ENCODE measurements around the gene ACTMAP. TPM values are rescaled to one million over a fixed set of nuclear protein-coding genes. Genes with fewer than 3 reads are reported as not detected.

Gene ACTMAP
- total and polyA plus RNA-seq, 12 donors: 3.6 to 12.8 (median 8.4) TPM

DNA sequence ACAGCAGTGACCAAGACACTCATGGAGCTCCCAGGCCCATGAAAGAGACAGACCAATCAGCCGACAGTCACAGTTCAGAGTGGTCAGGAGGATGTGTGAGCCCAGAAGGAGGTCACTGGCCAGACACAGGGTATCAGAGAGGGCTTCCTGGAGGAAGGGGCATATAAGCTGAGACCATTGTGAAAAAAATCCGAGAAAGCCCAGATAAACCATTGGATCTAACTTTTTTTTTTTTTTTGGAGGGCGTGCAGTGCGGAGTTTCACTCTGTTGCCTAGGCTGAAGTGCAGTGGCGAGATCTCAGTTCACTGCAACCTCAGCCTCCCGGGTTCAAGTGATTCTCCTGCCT is 29.2 kb downstream of the ACTMAP start:
- peaks cover 0 to 43% (median 13%) of the 10 kb centered on the region in 9 donors for H3K36me3 ChIP-seq
- no peak for ATAC-seq
- intact Hi-C loops (cut with DNase I): no loop called here
- no peaks in the 10 kb centered on the region for H3K9me3 ChIP-seq
- peak overlapping the region in 8 of 10 donors; percentile 30 to 89 (median 80) for H3K4me3 ChIP-seq
- TF ChIP-seq, protein P1, sequence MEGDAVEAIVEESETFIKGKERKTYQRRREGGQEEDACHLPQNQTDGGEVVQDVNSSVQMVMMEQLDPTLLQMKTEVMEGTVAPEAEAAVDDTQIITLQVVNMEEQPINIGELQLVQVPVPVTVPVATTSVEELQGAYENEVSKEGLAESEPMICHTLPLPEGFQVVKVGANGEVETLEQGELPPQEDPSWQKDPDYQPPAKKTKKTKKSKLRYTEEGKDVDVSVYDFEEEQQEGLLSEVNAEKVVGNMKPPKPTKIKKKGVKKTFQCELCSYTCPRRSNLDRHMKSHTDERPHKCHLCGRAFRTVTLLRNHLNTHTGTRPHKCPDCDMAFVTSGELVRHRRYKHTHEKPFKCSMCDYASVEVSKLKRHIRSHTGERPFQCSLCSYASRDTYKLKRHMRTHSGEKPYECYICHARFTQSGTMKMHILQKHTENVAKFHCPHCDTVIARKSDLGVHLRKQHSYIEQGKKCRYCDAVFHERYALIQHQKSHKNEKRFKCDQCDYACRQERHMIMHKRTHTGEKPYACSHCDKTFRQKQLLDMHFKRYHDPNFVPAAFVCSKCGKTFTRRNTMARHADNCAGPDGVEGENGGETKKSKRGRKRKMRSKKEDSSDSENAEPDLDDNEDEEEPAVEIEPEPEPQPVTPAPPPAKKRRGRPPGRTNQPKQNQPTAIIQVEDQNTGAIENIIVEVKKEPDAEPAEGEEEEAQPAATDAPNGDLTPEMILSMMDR (IDR thresholded peaks at IDR 0.05): no peak
- DNase-seq: no peak
- no peaks in the 10 kb centered on the region for H3K27me3 ChIP-seq
- H3K27ac ChIP-seq: peak overlapping the region; percentile 59 to 98 (median 96)
- H3K4me1 ChIP-seq: peaks cover 16 to 65% (median 55%) of the 10 kb centered on the region in 9 donors
- WGBS, 2 donors: 83 to 88% methylated on average over 6 of the region's 6 CpGs

DNA sequence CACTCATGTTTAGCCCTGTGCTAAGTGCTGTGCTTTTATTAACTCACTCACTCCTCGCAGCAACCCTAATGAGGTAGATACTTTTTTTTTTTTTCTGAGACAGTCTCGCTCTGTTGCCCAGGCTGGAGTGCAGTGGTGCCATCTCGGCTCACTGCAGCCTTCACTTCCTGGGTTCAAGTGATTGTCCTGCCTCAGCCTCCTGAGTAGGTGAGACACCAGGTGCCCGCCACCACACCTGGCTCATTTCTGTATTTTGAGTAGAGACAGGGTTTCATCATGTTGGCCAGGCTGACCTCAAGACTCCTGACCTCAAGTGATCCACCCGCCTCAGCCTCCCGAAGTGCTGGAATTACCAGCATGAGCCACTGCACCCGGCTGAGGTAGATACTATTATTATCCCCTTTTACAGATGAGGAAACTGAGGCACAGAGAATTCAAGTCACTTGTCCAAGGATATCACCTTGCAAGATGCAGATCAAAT is 30.8 kb downstream of the ACTMAP start:
- Histone ChIP-seq H3K27ac (peak overlapping the region; percentile 87 to 98 (median 97)), H3K27me3 (no peaks in the 10 kb centered on the region), H3K9me3 (no peaks in the 10 kb centered on the region), H3K4me3 (peak overlapping the region; percentile 64 to 89 (median 78)), H3K36me3 (peaks cover 0 to 26% (median 10%) of the 10 kb centered on the region in 9 donors), H3K4me1 (peaks cover 16 to 79% (median 68%) of the 10 kb centered on the region in 9 donors)
- TF ChIP-seq, protein P1 (IDR thresholded peaks at IDR 0.05): no peak
- DNase-seq (no peak), ATAC-seq (no peak)
- intact Hi-C loops (cut with DNase I): loop anchor here in 5 of 10 donors (5.0 to 10.0 kb wide), 5 partner anchors 33 to 88 kb away; partner anchors contain the start of genes EGLN2 (in 2 of the 5), ACTMAP (in 1 of the 5) and SNRPA (in 1 of the 5)
- WGBS, 2 donors: 52% methylated on average over 7 of the region's 7 CpGs

DNA sequence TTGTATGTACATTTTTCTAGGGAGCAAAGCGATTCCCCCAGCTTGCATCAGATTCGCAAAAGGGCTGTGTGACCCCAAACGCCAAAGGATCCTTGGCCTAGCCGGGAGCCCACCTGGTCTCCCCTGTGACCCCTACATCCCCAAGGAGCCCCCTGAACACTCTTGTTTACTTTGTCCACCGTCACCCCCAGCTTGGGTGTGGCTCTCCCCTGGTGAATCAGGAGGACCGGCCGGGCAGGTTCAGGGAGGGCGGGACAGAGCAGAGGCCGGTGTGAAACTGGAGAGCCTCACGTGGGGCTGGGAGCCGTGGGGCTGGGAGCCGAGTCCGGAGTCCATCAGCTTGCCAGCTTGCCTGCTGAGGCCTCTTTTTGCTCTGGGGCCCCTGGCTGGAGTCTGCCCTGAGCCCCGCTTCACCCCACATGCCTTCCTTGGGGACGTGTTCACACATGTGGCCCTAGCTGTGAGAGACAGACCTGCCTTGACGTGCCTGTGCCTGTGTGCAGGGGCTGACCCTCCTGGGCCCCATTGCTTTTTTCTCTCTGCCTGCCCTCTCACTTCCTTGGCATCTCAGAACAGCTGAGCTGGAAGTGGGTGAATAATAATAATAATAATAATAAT is 31.4 kb downstream of the ACTMAP start:
- peaks cover 16 to 85% (median 73%) of the 10 kb centered on the region in 9 donors for H3K4me1 ChIP-seq
- intact Hi-C loops (cut with DNase I): loop anchor here in 5 of 10 donors (5.0 to 10.0 kb wide), 5 partner anchors 33 to 88 kb away; partner anchors contain the start of genes EGLN2 (in 2 of the 5), ACTMAP (in 1 of the 5) and SNRPA (in 1 of the 5)
- H3K27ac ChIP-seq: peak overlapping the region; percentile 87 to 98 (median 97)
- H3K36me3 ChIP-seq: peaks cover 0 to 21% (median 5%) of the 10 kb centered on the region in 9 donors
- H3K9me3 ChIP-seq: no peaks in the 10 kb centered on the region
- TF ChIP-seq, protein P1 (IDR thresholded peaks at IDR 0.05): no peak
- peak overlapping the region; percentile 64 to 89 (median 78) for H3K4me3 ChIP-seq
- 4 to 7% methylated on average over 16 of the region's 16 CpGs for WGBS, 2 donors
- ATAC-seq (no peak), DNase-seq (peak; percentile 45 to 52)
- H3K27me3 ChIP-seq: no peaks in the 10 kb centered on the region

DNA sequence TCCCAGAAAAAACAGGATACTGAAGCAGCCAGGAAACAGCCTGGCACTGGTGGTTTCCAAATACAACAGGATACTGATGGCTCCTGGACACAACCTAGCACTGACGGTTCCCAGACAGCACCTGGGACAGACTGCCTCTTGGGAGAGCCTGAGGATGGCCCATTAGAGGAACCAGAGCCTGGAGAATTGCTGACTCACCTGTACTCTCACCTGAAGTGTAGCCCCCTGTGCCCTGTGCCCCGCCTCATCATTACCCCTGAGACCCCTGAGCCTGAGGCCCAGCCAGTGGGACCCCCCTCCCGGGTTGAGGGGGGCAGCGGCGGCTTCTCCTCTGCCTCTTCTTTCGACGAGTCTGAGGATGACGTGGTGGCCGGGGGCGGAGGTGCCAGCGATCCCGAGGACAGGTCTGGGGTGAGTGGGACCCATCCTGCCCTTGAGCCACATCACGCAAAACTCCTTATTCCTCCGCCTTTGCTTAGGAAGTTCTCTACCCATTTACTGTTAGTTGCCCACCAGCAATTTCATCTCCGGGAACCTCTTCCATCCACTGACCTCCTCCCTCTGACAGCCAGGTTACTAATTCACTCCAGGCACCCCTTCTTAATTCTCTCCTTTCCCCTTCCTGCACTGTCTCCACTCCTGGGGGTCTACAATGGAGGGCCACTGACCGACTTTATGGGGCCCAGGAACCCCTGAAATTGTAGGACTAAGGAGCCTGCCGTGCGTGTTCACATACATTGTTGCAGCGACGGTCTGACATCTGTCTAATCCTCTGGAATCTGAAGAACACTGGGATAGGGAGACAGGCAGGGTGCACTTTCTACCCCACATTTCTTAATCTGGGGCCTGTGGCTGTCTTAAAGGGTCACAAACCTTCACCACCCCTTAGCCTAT is 32.1 kb downstream of the ACTMAP start:
- ATAC-seq (no peak), DNase-seq (no peak)
- intact Hi-C loops (cut with DNase I): loop anchor here in 7 of 10 donors (2.0 to 10.0 kb wide), 9 partner anchors 33 to 89 kb away; partner anchors contain the start of genes ACTMAP (in 5 of the 7), SNRPA (in 5 of the 7), EGLN2 (in 3 of the 7) and RAB4B (in 1 of the 7)
- WGBS, 2 donors: 28% methylated on average over 19 to 20 of the region's 20 CpGs
- Histone ChIP-seq H3K27me3 (no peaks in the 10 kb centered on the region), H3K9me3 (no peaks in the 10 kb centered on the region), H3K36me3 (peaks cover 0 to 14% (median 0%) of the 10 kb centered on the region in 9 donors), H3K4me1 (peaks cover 16 to 85% (median 73%) of the 10 kb centered on the region in 9 donors), H3K4me3 (peak overlapping the region; percentile 64 to 89 (median 78)), H3K27ac (peak overlapping the region; percentile 87 to 98 (median 97))
- TF ChIP-seq, protein P1 (IDR thresholded peaks at IDR 0.05): no peak

All from heart right ventricle (tissue), 16 donors.